GM13977 (cell line): ENCODE measurements around the gene AMER2.

Experiments used
- DNase-seq: peaks from one replicate; pipeline ENCODE4 v3.0.0; 2012; ENCODE audit warnings: low spot score
- CTCF ChIP-seq: IDR thresholded peaks from 2 replicates; pipeline ENCODE4 v1.5.1; 2012; ENCODE audit warnings: mild to moderate bottlenecking, control low read depth; ENCODE audit not compliant: insufficient read depth; ENCODE audit errors: extremely low read depth, missing control alignments
- in situ Hi-C: fragments of 300-500 bp; cut with MboI; formaldehyde crosslinking; loops from one replicate; pipeline ENCODE4 v1.12.0; 2022; ENCODE audit warnings: low sequenced_read_pairs, low pct_unique_long_range_greater_than_20kb, mixed read lengths, inconsistent platforms; ENCODE audit not compliant: unreplicated experiment

The AMER2 gene

GRCh38 chr13:25116044-25116443 lies 56.0 kb downstream of the AMER2 start:
- in situ Hi-C loops, result no loop called here
- TF ChIP-seq CTCF, result no peak

GRCh38 chr13:25114220-25114619 lies 57.9 kb downstream of the AMER2 start:
- in situ Hi-C loops, result no loop called here

More at GRCh38 chr13:25116044-25116443, 56.0 kb downstream of the AMER2 start:
- DNase-seq, result no peak

GRCh38 chr13:25112695-25113255 lies 59.3 kb downstream of the AMER2 start:
- no peak for DNase-seq
- in situ Hi-C loops, result no loop called here
- no peak for TF ChIP-seq CTCF

More at GRCh38 chr13:25114220-25114619, 57.9 kb downstream of the AMER2 start:
- TF ChIP-seq CTCF, result peak; percentile 89
- DNase-seq, result peak; percentile 72
